H1 (cell line): ENCODE data around the gene TRIM7. TPM values are rescaled to one million over a fixed set of nuclear protein-coding genes. Genes with fewer than 3 reads are reported as not detected.
"Not testable (repeated sequence)": the region's sequence is repeated elsewhere in the genome, so short reads cannot be mapped to it uniquely, and the experiment has no call there.

ENCODE experiments used
- CTCF ChIA-PET: fragments of 300-600 bp; sonication (Branson Sonifier 250); formaldehyde crosslinking; loops from one replicate; lab custom pipeline; 2021; ENCODE audit not compliant: partially characterized antibody; lab: Charles Lee
- POLR2A ChIA-PET: fragments of 300-600 bp; sonication (Branson Sonifier 250); formaldehyde crosslinking; loops from one replicate; lab custom pipeline; 2021; ENCODE audit warnings: inconsistent platforms; ENCODE audit not compliant: partially characterized antibody; lab: Charles Lee
- DNase-seq, 2 experiments: peaks; one replicate each; pipeline versions ENCODE4 v3.0.0 to v3.0.0-alpha.2; 2010 to 2022; ENCODE audit warnings: low spot score in 2 of 2, low read depth in 1 of 2, mixed read lengths in 1 of 2
- FAIRE-seq: peaks from 2 replicates; lab custom pipeline; 2011; peaks lifted over from hg19 to GRCh38; lab: Jason Lieb, UNC
- H2AFZ ChIP-seq: 2 replicates; pipeline ENCODE4 v1.8.1; 2012; ENCODE audit warnings: low read length, inconsistent platforms
- H2AK5ac ChIP-seq: 2 replicates; pipeline ENCODE4 v1.6.1; 2013; ENCODE audit warnings: low read depth, low read length
- H2BK120ac ChIP-seq: replicated peaks from 2 replicates; pipeline ENCODE3; 2013; ENCODE audit warnings: low read depth, low read length, inconsistent platforms
- H2BK12ac ChIP-seq: 2 replicates; pipeline ENCODE4 v1.6.1; 2013; ENCODE audit warnings: low read depth, low read length
- H2BK15ac ChIP-seq: 2 replicates; pipeline ENCODE4 v1.6.1; 2013; ENCODE audit warnings: low read length
- H2BK20ac ChIP-seq: 2 replicates; pipeline ENCODE4 v1.6.1; 2013; ENCODE audit warnings: low read length
- H2BK5ac ChIP-seq: 2 replicates; pipeline ENCODE4 v1.6.1; 2013; ENCODE audit warnings: low read depth, low read length
- H3K14ac ChIP-seq: 2 replicates; pipeline ENCODE4 v1.6.1; 2013; ENCODE audit warnings: inconsistent platforms; ENCODE audit not compliant: insufficient read length
- H3K18ac ChIP-seq: 2 replicates; pipeline ENCODE4 v1.6.1; 2013; ENCODE audit warnings: low read length; ENCODE audit errors: extremely low read depth
- H3K23ac ChIP-seq: 2 replicates; pipeline ENCODE4 v1.6.1; 2013; ENCODE audit warnings: inconsistent platforms; ENCODE audit not compliant: insufficient read length
- H3K23me2 ChIP-seq: 2 replicates; pipeline ENCODE4 v1.6.1; 2013; ENCODE audit warnings: low read depth, low read length
- H3K27ac ChIP-seq: 2 replicates; pipeline ENCODE4 v1.6.1; 2011; ENCODE audit warnings: low read depth, low read length, inconsistent platforms
- H3K27me3 ChIP-seq, 4 experiments: replicated peaks in 1 of 4; 1 replicate in 1 of 4; 2 replicates in 3 of 4; pipeline versions ENCODE4 v1.6.1 to v1.8.1; 2011 to 2013; ENCODE audit warnings: low read length in 3 of 4, mild to moderate bottlenecking in 3 of 4, inconsistent platforms in 2 of 4, mixed read lengths in 2 of 4, moderate library complexity in 1 of 4; ENCODE audit not compliant: control insufficient read depth in 3 of 4, insufficient read depth in 3 of 4; ENCODE audit errors: extremely low read depth in 1 of 4
- H3K36me3 ChIP-seq, 4 experiments: 2 replicates each; pipeline versions ENCODE4 v1.6.1 to v1.8.1; 2011 to 2013; ENCODE audit warnings: mild to moderate bottlenecking in 4 of 4, low read length in 3 of 4, moderate library complexity in 2 of 4, control low read depth in 1 of 4, inconsistent platforms in 1 of 4; ENCODE audit not compliant: insufficient read depth in 4 of 4, control insufficient read depth in 2 of 4
- H3K4ac ChIP-seq: replicated peaks from 2 replicates; pipeline ENCODE3; 2013; ENCODE audit warnings: low read length, low read depth, mixed read lengths, inconsistent platforms; ENCODE audit not compliant: insufficient read length
- H3K4me1 ChIP-seq, 4 experiments: replicated peaks in 1 of 4; 1 replicate in 1 of 4; 2 replicates in 3 of 4; pipeline versions ENCODE4 v1.6.1 to v1.8.1; 2011 to 2013; ENCODE audit warnings: low read length in 3 of 4, inconsistent platforms in 2 of 4, mixed read lengths in 1 of 4; ENCODE audit not compliant: insufficient read depth in 4 of 4, control insufficient read depth in 3 of 4
- H3K4me2 ChIP-seq, 2 experiments: 2 replicates each; pipeline versions ENCODE4 v1.6.1 to v1.8.1; 2011 to 2013; ENCODE audit warnings: low read depth in 2 of 2, low read length in 2 of 2, control low read depth in 1 of 2, inconsistent platforms in 1 of 2, mild to moderate bottlenecking in 1 of 2; ENCODE audit not compliant: insufficient read depth in 1 of 2
- H3K4me3 ChIP-seq, 4 experiments: fragments of 200-600, 300-600 bp in 1 of 4; sonication (generic), shearing (Covaris generic), sonication (Bioruptor Twin) in 1 of 4; 2 replicates each; pipeline versions ENCODE4 v1.5.1 to v1.8.1; 2011 to 2016; ENCODE audit warnings: low read length in 4 of 4, low read depth in 3 of 4, control low read depth in 2 of 4, inconsistent platforms in 2 of 4, mild to moderate bottlenecking in 2 of 4, mixed read lengths in 1 of 4, moderate library complexity in 1 of 4; ENCODE audit not compliant: insufficient read depth in 2 of 4; ENCODE audit errors: extremely low read depth in 1 of 4
- H3K56ac ChIP-seq: replicated peaks from 2 replicates; pipeline ENCODE3; 2013; ENCODE audit warnings: low read depth, mild to moderate bottlenecking, mixed read lengths, low read length, inconsistent platforms; ENCODE audit not compliant: insufficient read length
- H3K79me1 ChIP-seq: 2 replicates; pipeline ENCODE4 v1.6.1; 2013; ENCODE audit warnings: low read depth, low read length, control low read depth
- H3K79me2 ChIP-seq, 2 experiments: 2 replicates each; pipeline versions ENCODE4 v1.6.1 to v1.8.1; 2012 to 2013; ENCODE audit warnings: low read length in 2 of 2, mild to moderate bottlenecking in 2 of 2, inconsistent platforms in 1 of 2; ENCODE audit not compliant: insufficient read depth in 2 of 2, control insufficient read depth in 1 of 2
- H3K9ac ChIP-seq, 4 experiments: replicated peaks in 1 of 4; 1 replicate in 1 of 4; 2 replicates in 3 of 4; pipeline versions ENCODE4 v1.6.1 to v1.8.1; 2011 to 2013; ENCODE audit warnings: low read depth in 3 of 4, low read length in 3 of 4, control low read depth in 2 of 4, mild to moderate bottlenecking in 2 of 4, moderate library complexity in 2 of 4, inconsistent platforms in 1 of 4; ENCODE audit errors: extremely low read depth in 1 of 4
- H3K9me3 ChIP-seq, 2 experiments: 2 replicates each; pipeline versions ENCODE4 v1.6.1 to v1.8.1; 2012 to 2013; ENCODE audit warnings: mild to moderate bottlenecking in 2 of 2, moderate library complexity in 2 of 2, control low read depth in 1 of 2, inconsistent platforms in 1 of 2, low read depth in 1 of 2, low read length in 1 of 2, mixed read lengths in 1 of 2; ENCODE audit not compliant: insufficient read depth in 2 of 2
- H4K20me1 ChIP-seq, 2 experiments: replicated peaks in 1 of 2; 2 replicates each; pipeline versions ENCODE3 to v1.8.1; 2011 to 2013; ENCODE audit warnings: inconsistent platforms in 2 of 2, low read length in 2 of 2, mild to moderate bottlenecking in 1 of 2; ENCODE audit not compliant: insufficient read depth in 2 of 2, control insufficient read depth in 1 of 2
- H4K5ac ChIP-seq: 2 replicates; pipeline ENCODE4 v1.6.1; 2013; ENCODE audit warnings: low read length, low read depth, mixed read lengths, inconsistent platforms; ENCODE audit not compliant: insufficient read length
- H4K8ac ChIP-seq: 2 replicates; pipeline ENCODE4 v1.8.0; 2013; ENCODE audit warnings: mild to moderate bottlenecking, moderate library complexity, low read length, inconsistent platforms; ENCODE audit not compliant: insufficient read depth; ENCODE audit errors: extremely low read depth
- H4K91ac ChIP-seq: replicated peaks from 2 replicates; pipeline ENCODE3; 2013; ENCODE audit warnings: low read length, mixed read lengths, inconsistent platforms; ENCODE audit not compliant: insufficient read length
- ASH2L ChIP-seq: fragments of 200-600, 300-600 bp; sonication (generic); IDR thresholded peaks from one replicate; pipeline ENCODE4 v1.7.1; 2017; ENCODE audit warnings: low read length
- BACH1 ChIP-seq: IDR thresholded peaks from 2 replicates; pipeline ENCODE4 v1.6.1; 2012; ENCODE audit warnings: low read length, improper control_type of control experiment
- KDM4A ChIP-seq: IDR thresholded peaks from one replicate; pipeline ENCODE4 v1.7.1; 2012; ENCODE audit warnings: low read depth, mild to moderate bottlenecking, moderate library complexity, low read length, inconsistent platforms; ENCODE audit not compliant: severe bottlenecking
- RBBP5 ChIP-seq: IDR thresholded peaks from 2 replicates; pipeline ENCODE4 v1.7.1; 2012; ENCODE audit warnings: low read depth, mild to moderate bottlenecking, inconsistent platforms, low read length, moderate library complexity, borderline replicate concordance
- SIN3A ChIP-seq, 2 experiments: IDR thresholded peaks in 1 of 2; conservative IDR thresholded peaks in 1 of 2; 2 replicates each; pipeline ENCODE4 v1.6.1; 2011 to 2012; ENCODE audit warnings: low read length in 2 of 2, improper control_type of control experiment in 1 of 2, low read depth in 1 of 2, mild to moderate bottlenecking in 1 of 2
- TBP ChIP-seq: IDR thresholded peaks from 2 replicates; pipeline ENCODE4 v1.6.1; 2011; ENCODE audit warnings: low read depth, low read length, improper control_type of control experiment
- WGBS, 2 experiments: shearing (Covaris generic) in 1 of 2; methylation state at CpG; one replicate each; pipeline versions ENCODE4 v1.1.6 to v1.1.7; 2013 to 2015; ENCODE audit warnings: low lambda C conversion rate in 2 of 2, mixed read lengths in 2 of 2, inconsistent platforms in 1 of 2, low coverage in 1 of 2, missing lambda C conversion rate in 1 of 2; ENCODE audit not compliant: insufficient replicate concordance in 2 of 2, insufficient coverage in 1 of 2, insufficient read length in 1 of 2; ENCODE audit errors: extremely low coverage in 1 of 2, missing lambda C conversion rate in 1 of 2; 5-methylcytosine and 5-hydroxymethylcytosine counted together
- polyA plus RNA-seq, 7 experiments: library from polyadenylated mRNA; depleted of rRNA in 3 of 7; stranded (reverse) in 5 of 7; unstranded in 2 of 7; fragments of >200 nt in 5 of 7; fragments of 200-250 nt in 2 of 7; gene quantifications; 1 replicate in 5 of 7; 2 replicates in 1 of 7; 4 replicates in 1 of 7; pipeline versions ENCODE4 v1.2.1 to v1.2.3, GENCODE V29; 2011 to 2013; ENCODE audit warnings: missing spikeins in 2 of 7, mixed read lengths in 2 of 7
- total RNA-seq: library from RNA; stranded (reverse); fragmentation: NEBNext Ultra II Directional; extraction: Animal tissue kit (Norgen Biotek cat#: 25700); gene quantifications from 2 replicates; pipeline ENCODE4 v1.2.1, GENCODE V29; 2021
- TF ChIP-seq, protein P1 (sequence below): IDR thresholded peaks from 2 replicates; pipeline ENCODE4 v1.6.1; 2012; ENCODE audit warnings: inconsistent platforms

Gene TRIM7
- total and polyA plus RNA-seq, 2 of the 8 experiments (the other 6 are each of a cell fraction or from before 2014, with no cell fraction given): 0.36 to 0.47 TPM

DNA sequence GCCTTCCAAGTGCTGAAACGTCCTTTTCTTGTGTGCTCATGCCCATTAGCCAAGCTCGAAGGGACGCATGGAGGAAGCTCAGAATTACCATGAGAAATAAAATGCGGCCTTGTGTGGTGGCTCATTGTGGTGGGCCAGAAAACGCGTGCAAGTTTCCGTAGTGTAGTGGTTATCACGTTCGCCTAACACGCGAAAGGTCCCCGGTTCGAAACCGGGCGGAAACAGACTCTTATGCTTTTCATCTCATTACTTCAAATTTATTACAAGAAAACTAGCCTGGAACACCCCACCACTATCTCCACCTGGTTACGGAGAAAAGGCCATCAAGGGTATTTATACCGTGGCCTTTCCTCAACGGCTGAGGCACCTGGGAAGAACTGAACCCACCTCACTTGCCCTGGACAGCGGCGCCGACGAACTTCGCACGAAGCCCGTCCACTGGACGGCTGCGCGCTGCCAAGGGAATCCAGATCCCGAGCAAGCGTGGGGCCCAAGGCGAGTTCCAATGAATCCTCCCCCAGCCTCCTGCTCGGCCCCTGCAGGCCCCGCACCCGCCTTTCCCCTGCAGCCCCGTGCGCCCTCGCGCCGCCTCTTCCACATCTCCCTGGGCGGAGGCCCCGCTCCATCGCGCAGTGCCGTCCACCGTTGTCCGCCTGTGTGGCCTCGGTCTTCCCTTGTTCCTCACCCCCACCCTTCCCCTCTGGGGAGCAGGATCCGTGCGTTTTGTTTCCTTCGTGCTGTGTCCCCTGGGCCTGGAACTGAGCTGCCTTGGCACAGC is 35.3 kb downstream of the TRIM7 start:
- not testable (repeated sequence) for H3K27ac ChIP-seq, H3K4me1 ChIP-seq, H2BK20ac ChIP-seq, H2BK120ac ChIP-seq, H2AK5ac ChIP-seq, H3K23ac ChIP-seq, H3K79me2 ChIP-seq, H3K4ac ChIP-seq, H2BK15ac ChIP-seq, H4K91ac ChIP-seq, H3K56ac ChIP-seq, H4K20me1 ChIP-seq, H3K14ac ChIP-seq, H4K8ac ChIP-seq, H4K5ac ChIP-seq, H3K36me3 ChIP-seq, H2BK5ac ChIP-seq, H3K79me1 ChIP-seq, H2BK12ac ChIP-seq, H3K9me3 ChIP-seq
- Histone ChIP-seq H3K23me2 (peaks cover 19% of the 10 kb centered on the region), H3K18ac (peak overlapping the region; percentile 41; the same call in 1 of the 2 replicates), H3K27me3 (peaks cover 6 to 35% (median 25%) of the 10 kb centered on the region in 4 experiments; a peak in 6 of 7 replicates), H3K4me2 (peak overlapping the region; percentile 95 to 98), H3K4me3 (peak overlapping the region; percentile 64 to 73 (median 68)), H3K9ac (peak overlapping the region in 3 of 4 experiments; percentile 10 to 65 (median 30); a peak in 4 of 7 replicates), H2AFZ (peak overlapping the region; percentile 93)
- WGBS, 2 experiments: 4% methylated on average over 40 of the region's 50 CpGs; no CpG with 5 or more reads in 1 of the 2 experiments
- TF ChIP-seq BACH1: peak; percentile 44; the same call in 1 of the 2 replicates
- TF ChIP-seq RBBP5: 0 out of 2 replicates have a peak, but pooled peaks have one; percentile 71
- peak; percentile 89 for TF ChIP-seq ASH2L
- TF ChIP-seq SIN3A (conservative IDR thresholded peaks at IDR 0.05 in 1 of 2, IDR thresholded peaks at IDR 0.05 in 1 of 2; ENCODE audit: low read depth in 1 of 2, low read length in 2 of 2): peak in 1 of 2 experiments; percentile 43; a peak in 2 of 4 replicates
- TF ChIP-seq, protein P1, sequence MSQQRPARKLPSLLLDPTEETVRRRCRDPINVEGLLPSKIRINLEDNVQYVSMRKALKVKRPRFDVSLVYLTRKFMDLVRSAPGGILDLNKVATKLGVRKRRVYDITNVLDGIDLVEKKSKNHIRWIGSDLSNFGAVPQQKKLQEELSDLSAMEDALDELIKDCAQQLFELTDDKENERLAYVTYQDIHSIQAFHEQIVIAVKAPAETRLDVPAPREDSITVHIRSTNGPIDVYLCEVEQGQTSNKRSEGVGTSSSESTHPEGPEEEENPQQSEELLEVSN: 0 out of 2 replicates have a peak, but pooled peaks have one; percentile 17
- peak; percentile 80 for TF ChIP-seq KDM4A
- peak; percentile 95 for TF ChIP-seq TBP
- peak; percentile 99 for FAIRE-seq
- ChIA-PET POLR2A (interaction anchor here (0.9 to 1.5 kb wide), 3 partner anchors 15 to 54 kb away, joined by 3 to 6 read pairs (median 6); partner anchors contain the start of gene TRIM41), CTCF (interaction anchor here (0.9 to 2.1 kb wide), 10 partner anchors 8 to 307 kb away, joined by 3 to 26 read pairs (median 4); no protein-coding TSS in a partner anchor)
- DNase-seq: peak; percentile 77 to 100
